Measurements from ENCODE around the gene BABAM2.

BABAM2 gene

GRCh38 chr2:27914041-27914804 is 23.7 kb downstream of the BABAM2 start:
- TF ChIP-seq POLR2A (IDR thresholded peaks at IDR 0.05; ENCODE audit: extremely low read depth, insufficient read length) (no peak), CTCF (IDR thresholded peaks at IDR 0.05; ENCODE audit: low read depth, low read length) (no peak), MYC (IDR thresholded peaks at IDR 0.05; ENCODE audit: low read depth, low read length) (no peak), MAX (IDR thresholded peaks at IDR 0.05; ENCODE audit: low read depth, low read length) (no peak)
- DNase-seq (ENCODE audit: low read depth) = no peak
- H3K4me3 ChIP-seq (ENCODE audit: low read depth, low read length) = no peak overlapping the region

DNA sequence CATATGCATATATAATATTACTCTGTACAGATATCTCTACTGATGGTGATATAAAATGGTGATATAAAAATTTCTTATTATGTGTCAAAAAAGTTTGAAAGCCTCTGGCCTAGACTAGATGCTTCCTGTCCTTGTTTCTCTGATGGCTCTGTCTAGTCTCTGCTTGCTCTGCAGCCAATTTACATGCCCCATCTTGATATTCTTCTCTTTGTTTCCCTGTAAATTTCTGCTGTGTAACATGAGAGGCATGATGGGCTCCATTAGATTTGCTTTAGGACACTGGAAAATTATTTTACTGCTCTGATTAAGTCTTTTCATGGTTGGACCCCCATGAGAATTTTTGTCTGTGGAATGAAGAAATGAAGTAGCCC is 24.3 kb downstream of the BABAM2 start:
- H3K4me3 ChIP-seq (ENCODE audit: low read depth, low read length) = no peak overlapping the region
- no peak for DNase-seq (ENCODE audit: low read depth)
- TF ChIP-seq MAX (IDR thresholded peaks at IDR 0.05; ENCODE audit: low read depth, low read length) (no peak), MYC (IDR thresholded peaks at IDR 0.05; ENCODE audit: low read depth, low read length) (no peak), POLR2A (IDR thresholded peaks at IDR 0.05; ENCODE audit: extremely low read depth, insufficient read length) (no peak)

- no peak overlapping the region for H3K4me3 ChIP-seq (ENCODE audit: low read depth, low read length)
- DNase-seq (ENCODE audit: low read depth) = no peak
- no peak for TF ChIP-seq CTCF (IDR thresholded peaks at IDR 0.05; ENCODE audit: low read depth, low read length)
- no peak for TF ChIP-seq MYC (IDR thresholded peaks at IDR 0.05; ENCODE audit: low read depth, low read length)
- no peak for TF ChIP-seq POLR2A (IDR thresholded peaks at IDR 0.05; ENCODE audit: extremely low read depth, insufficient read length)
- TF ChIP-seq MAX (IDR thresholded peaks at IDR 0.05; ENCODE audit: low read depth, low read length) = no peak
These were observed 24.7 kb downstream of the BABAM2 start for GRCh38 chr2:27915191-27915590.

GRCh38 chr2:27915874-27916273 is 25.3 kb downstream of the BABAM2 start:
- no peak for TF ChIP-seq MAX (IDR thresholded peaks at IDR 0.05; ENCODE audit: low read depth, low read length)
- TF ChIP-seq MYC (IDR thresholded peaks at IDR 0.05; ENCODE audit: low read depth, low read length) = no peak
- no peak for TF ChIP-seq POLR2A (IDR thresholded peaks at IDR 0.05; ENCODE audit: extremely low read depth, insufficient read length)
- no peak for TF ChIP-seq CTCF (IDR thresholded peaks at IDR 0.05; ENCODE audit: low read depth, low read length)
- no peak for DNase-seq (ENCODE audit: low read depth)
- no peak overlapping the region for H3K4me3 ChIP-seq (ENCODE audit: low read depth, low read length)

- TF ChIP-seq CTCF (IDR thresholded peaks at IDR 0.05; ENCODE audit: low read depth, low read length) (no peak), MAX (IDR thresholded peaks at IDR 0.05; ENCODE audit: low read depth, low read length) (no peak), MYC (IDR thresholded peaks at IDR 0.05; ENCODE audit: low read depth, low read length) (no peak), POLR2A (IDR thresholded peaks at IDR 0.05; ENCODE audit: extremely low read depth, insufficient read length) (no peak)
These were observed 25.9 kb downstream of the BABAM2 start for GRCh38 chr2:27916293-27916995.

More at GRCh38 chr2:27916293-27916995, 25.9 kb downstream of the BABAM2 start:
- H3K4me3 ChIP-seq (ENCODE audit: low read depth, low read length) = no peak overlapping the region
- no peak for DNase-seq (ENCODE audit: low read depth)
